H1 (cell line): Measurements from ENCODE around the gene GNB5. TPM values are rescaled to one million over a fixed set of nuclear protein-coding genes. Genes with fewer than 3 reads are reported as not detected.

Experiments used
- EGR1 ChIP-seq: IDR thresholded peaks from 2 replicates; pipeline ENCODE4 v1.6.1; 2011; ENCODE audit warnings: low read depth, low read length, borderline replicate concordance
- EP300 ChIP-seq, 2 experiments: IDR thresholded peaks; 1 replicate in 1 of 2; 2 replicates in 1 of 2; pipeline ENCODE4 v1.6.1; 2011 to 2012; ENCODE audit warnings: low read depth in 2 of 2, low read length in 2 of 2, mild to moderate bottlenecking in 2 of 2, borderline replicate concordance in 1 of 2, inconsistent platforms in 1 of 2, moderate library complexity in 1 of 2
- JUND ChIP-seq: IDR thresholded peaks from 2 replicates; pipeline ENCODE4 v1.6.1; 2011; ENCODE audit warnings: mild to moderate bottlenecking, improper control_type of control experiment, low read length
- RFX5 ChIP-seq: IDR thresholded peaks from 2 replicates; pipeline ENCODE4 v1.6.1; 2011; ENCODE audit warnings: low read depth, low read length, improper control_type of control experiment, borderline replicate concordance
- polyA plus RNA-seq, 7 experiments: library from polyadenylated mRNA; depleted of rRNA in 3 of 7; stranded (reverse) in 5 of 7; unstranded in 2 of 7; fragments of >200 nt in 5 of 7; fragments of 200-250 nt in 2 of 7; gene quantifications; 1 replicate in 5 of 7; 2 replicates in 1 of 7; 4 replicates in 1 of 7; pipeline versions ENCODE4 v1.2.1 to v1.2.3, GENCODE V29; 2011 to 2013; ENCODE audit warnings: missing spikeins in 2 of 7, mixed read lengths in 2 of 7
- total RNA-seq: library from RNA; stranded (reverse); fragmentation: NEBNext Ultra II Directional; extraction: Animal tissue kit (Norgen Biotek cat#: 25700); gene quantifications from 2 replicates; pipeline ENCODE4 v1.2.1, GENCODE V29; 2021

GNB5 gene
- total and polyA plus RNA-seq, 2 of the 8 experiments (the other 6 are each of a cell fraction or from before 2014, with no cell fraction given): 21.7 to 42.5 TPM

- TF ChIP-seq EP300 (IDR thresholded peaks at IDR 0.05; ENCODE audit: borderline replicate concordance in 1 of 2, low read depth in 2 of 2, low read length in 2 of 2) (no peak), EGR1 (no peak), RFX5 (no peak), JUND (no peak)
These were observed 44.8 kb upstream of the GNB5 start (continued) for GRCh38 chr15:52236013-52236412.
